ENCODE measurements around the gene GRIK4. TPM values are rescaled to one million over a fixed set of nuclear protein-coding genes. Genes with fewer than 3 reads are reported as not detected.

The GRIK4 gene
- total and polyA plus RNA-seq, 2 of the 4 experiments (the other 2 are of a cell fraction): 0.18 to 0.38 TPM

GRCh38 chr11:120720760-120721159 lies 209.2 kb downstream of the GRIK4 start:
- TF ChIP-seq NFE2L2 (IDR thresholded peaks at IDR 0.05; ENCODE audit: low read depth, low read length) (no peak), RFX5 (IDR thresholded peaks at IDR 0.05; ENCODE audit: low read depth, low read length) (no peak), RAD21 (IDR thresholded peaks at IDR 0.05; ENCODE audit: low read length) (no peak), USF2 (IDR thresholded peaks at IDR 0.05; ENCODE audit: low read depth, low read length) (no peak), SMC3 (IDR thresholded peaks at IDR 0.05; ENCODE audit: low read depth, low read length) (no peak), CTCF (conservative IDR thresholded peaks at IDR 0.05; ENCODE audit: low read depth, low read length) (no peak), CEBPB (IDR thresholded peaks at IDR 0.05; ENCODE audit: low read depth, low read length) (no peak), CHD1 (IDR thresholded peaks at IDR 0.05; ENCODE audit: low read depth, low read length) (no peak), MAZ (IDR thresholded peaks at IDR 0.05; ENCODE audit: borderline replicate concordance, low read depth, low read length) (no peak), BHLHE40 (IDR thresholded peaks at IDR 0.05; ENCODE audit: low read depth, low read length) (no peak), MXI1 (IDR thresholded peaks at IDR 0.05; ENCODE audit: borderline replicate concordance, low read depth, low read length) (no peak), POLR2A (IDR thresholded peaks at IDR 0.05; ENCODE audit: low read depth, low read length) (no peak), RCOR1 (IDR thresholded peaks at IDR 0.05; ENCODE audit: insufficient replicate concordance, low read length) (no peak), MAFK (IDR thresholded peaks at IDR 0.05; ENCODE audit: low read depth, low read length) (no peak), FOS (IDR thresholded peaks at IDR 0.05; ENCODE audit: low read depth, low read length) (no peak)
- Histone ChIP-seq H3K56ac (ENCODE audit: extremely low read depth, insufficient read depth, low read length) (no peak overlapping the region), H4K20me1 (ENCODE audit: insufficient read depth, low read length) (no peaks in the 10 kb centered on the region), H4K8ac (ENCODE audit: low read depth in 2 of 2, low read length in 2 of 2) (no peak overlapping the region), H2BK120ac (ENCODE audit: low read depth, low read length) (no peak overlapping the region), H3K18ac (ENCODE audit: low read depth, low read length) (no peak overlapping the region), H3K27ac (ENCODE audit: insufficient read depth, low read length) (no peak overlapping the region), H3K79me1 (ENCODE audit: low read depth in 1 of 2, low read length in 2 of 2) (no peaks in the 10 kb centered on the region), H4K5ac (ENCODE audit: low read depth, low read length) (no peak overlapping the region), H3K4me2 (ENCODE audit: low read depth, low read length) (no peak overlapping the region), H2BK5ac (ENCODE audit: low read depth, low read length, poor library complexity, severe bottlenecking) (no peak overlapping the region), H4K91ac (ENCODE audit: insufficient read depth, low read depth, low read length) (no peak overlapping the region), H3K9me3 (ENCODE audit: control insufficient read depth, insufficient read depth, low read length) (no peaks in the 10 kb centered on the region), H2AFZ (replicated peaks; ENCODE audit: low read length, poor library complexity) (no peak overlapping the region), H3K14ac (replicated peaks; ENCODE audit: low read depth, low read length) (no peak overlapping the region), H3K23ac (ENCODE audit: low read depth, low read length) (no peak overlapping the region), H3K9ac (ENCODE audit: low read depth, low read length) (no peak overlapping the region), H2BK15ac (ENCODE audit: low read depth, low read length) (no peak overlapping the region), H3K4ac (ENCODE audit: low read depth, low read length) (no peak overlapping the region), H3K9me1 (ENCODE audit: insufficient read depth, low read length) (no peaks in the 10 kb centered on the region), H3K27me3 (ENCODE audit: control insufficient read depth, insufficient read depth, low read length) (peaks cover 12% of the 10 kb centered on the region), H2BK20ac (ENCODE audit: low read depth, low read length) (no peak overlapping the region), H2AK5ac (ENCODE audit: low read depth, low read length) (no peak overlapping the region), H3K4me1 (ENCODE audit: control insufficient read depth, insufficient read depth, low read length) (no peaks in the 10 kb centered on the region), H2AK9ac (replicated peaks; ENCODE audit: low read depth, low read length, poor library complexity) (no peak overlapping the region), H3K36me3 (ENCODE audit: control insufficient read depth, insufficient read depth, low read length) (no peaks in the 10 kb centered on the region), H3K4me3 (ENCODE audit: insufficient read depth, low read depth, low read length) (no peak overlapping the region)
- CTCF ChIA-PET: interaction anchor here (0.6 to 1.3 kb wide), 2 partner anchors 11 to 36 kb away, joined by 3 to 4 read pairs; no protein-coding TSS in a partner anchor
- BruUV-seq (replicated peaks): no TSS peak
- WGBS, 2 experiments (ENCODE audit: extremely low coverage in 2 of 2, insufficient read length in 1 of 2): no CpG with 5 or more reads among the region's 1 CpG
- DNase-seq (no peak), ATAC-seq (ENCODE audit: low read depth) (no peak)
- POLR2A ChIA-PET (ENCODE audit: unreplicated experiment): no interaction called here
- intact Hi-C loops (cut with micrococcal nuclease): no loop called here
- in situ Hi-C loops (cut with MboI; ENCODE audit: low sequenced_read_pairs): no loop called here
- dilution Hi-C loops (cut with HindIII; ENCODE audit: low sequenced_read_pairs, unreplicated experiment): no loop called here
